ENCODE results near the gene HNRNPH2.

The HNRNPH2 gene

GRCh38 chrX:101407748-101408531 is at the start of gene HNRNPH2, which contains the start of gene GLA:
HNRNPH2 (plus strand) TSS chrX:101408222; CDS start chrX:101411989, 3,767 bp downstream.
GLA (minus strand) TSS chrX:101407925; CDS start chrX:101407903, 22 bp downstream.
- peak; percentile 96 for DNase-seq

- DNase-seq, result no peak
Measured at GRCh38 chrX:101359966-101360365, 48.1 kb upstream of the HNRNPH2 start.

- DNase-seq, result no peak
Measured at GRCh38 chrX:101360390-101360789, 47.6 kb upstream of the HNRNPH2 start.

- DNase-seq, result no peak
Measured at GRCh38 chrX:101362116-101362515, 45.9 kb upstream of the HNRNPH2 start.

GRCh38 chrX:101362757-101363156 is 45.3 kb upstream of the HNRNPH2 start:
- DNase-seq, result no peak

GRCh38 chrX:101365301-101365795 is 42.7 kb upstream of the HNRNPH2 start:
- no peak for DNase-seq

- DNase-seq, result no peak
Measured at GRCh38 chrX:101368800-101369199, 39.2 kb upstream of the HNRNPH2 start.

- DNase-seq, result no peak
Measured at GRCh38 chrX:101369687-101370086, 38.3 kb upstream of the HNRNPH2 start.

- DNase-seq, result no peak
Measured at GRCh38 chrX:101370888-101371504, 37.0 kb upstream of the HNRNPH2 start.

- DNase-seq, result no peak
Measured at GRCh38 chrX:101377547-101377946, 30.5 kb upstream of the HNRNPH2 start.

- no peak for DNase-seq
Measured at GRCh38 chrX:101383679-101384205, 24.3 kb upstream of the HNRNPH2 start.

- no peak for DNase-seq
Measured at GRCh38 chrX:101385026-101385684, 22.9 kb upstream of the HNRNPH2 start.

GRCh38 chrX:101385795-101386541 is 22.1 kb upstream of the HNRNPH2 start, which contains the start of gene BTK:
BTK (minus strand) TSS chrX:101386191; CDS start chrX:101375284, 10,907 bp downstream.
- DNase-seq, result peak in 1 of 2 donors; percentile 40

GRCh38 chrX:101386542-101386885 is 21.5 kb upstream of the HNRNPH2 start:
- DNase-seq, result no peak

- DNase-seq, result no peak
Measured at GRCh38 chrX:101388604-101389003, 19.4 kb upstream of the HNRNPH2 start.

- peak; percentile 86 to 87 for DNase-seq
Measured at GRCh38 chrX:101390664-101391525, 17.1 kb upstream of the HNRNPH2 start, which contains the start of gene RPL36A. RPL36A (plus strand) TSS chrX:101391011; CDS start chrX:101391044, 33 bp downstream.

- DNase-seq, result no peak
Measured at GRCh38 chrX:101391831-101392230, 16.2 kb upstream of the HNRNPH2 start.

- no peak for DNase-seq
Measured at GRCh38 chrX:101393530-101394305, 14.3 kb upstream of the HNRNPH2 start.

- DNase-seq, result no peak
Measured at GRCh38 chrX:101394372-101394771, 13.7 kb upstream of the HNRNPH2 start.

GRCh38 chrX:101395789-101396188 is 12.2 kb upstream of the HNRNPH2 start:
- no peak for DNase-seq

GRCh38 chrX:101397779-101398178 is 10.2 kb upstream of the HNRNPH2 start:
- DNase-seq, result no peak
